Nucleus accumbens (tissue), 56 donors: Measurements from ENCODE around the gene AMPD3.

Experiments
- DNase-seq, 56 donors: peaks; one replicate each; lab custom pipeline; 2025; lab: John Stamatoyannopoulos, UW

The AMPD3 gene

GRCh38 chr11:10459029-10459970 lies 4.2 kb downstream of the AMPD3 start:
- DNase-seq = peak in 2 of 56 donors; percentile 12 to 18

GRCh38 chr11:10460611-10461275 lies 5.7 kb downstream of the AMPD3 start:
- DNase-seq = no peak

GRCh38 chr11:10461276-10461790 lies 6.3 kb downstream of the AMPD3 start:
- DNase-seq = no peak

GRCh38 chr11:10462746-10463300 lies 7.8 kb downstream of the AMPD3 start:
- DNase-seq = no peak

GRCh38 chr11:10473371-10473770 lies 18.3 kb downstream of the AMPD3 start:
- DNase-seq = no peak

GRCh38 chr11:10474551-10474950 lies 19.5 kb downstream of the AMPD3 start:
- DNase-seq = no peak

- no peak for DNase-seq
These were observed 21.3 kb downstream of the AMPD3 start for GRCh38 chr11:10476342-10476741.

- no peak for DNase-seq
These were observed 22.0 kb downstream of the AMPD3 start for GRCh38 chr11:10476927-10477689.

GRCh38 chr11:10477690-10478046 lies 22.6 kb downstream of the AMPD3 start:
- DNase-seq = no peak

GRCh38 chr11:10478066-10478465 lies 23.0 kb downstream of the AMPD3 start:
- DNase-seq = no peak

- peak in 2 of 56 donors; percentile 19 to 43 for DNase-seq
These were observed 23.8 kb downstream of the AMPD3 start for GRCh38 chr11:10478574-10479550.

- no peak for DNase-seq
These were observed 25.0 kb downstream of the AMPD3 start for GRCh38 chr11:10480026-10480425.

GRCh38 chr11:10480760-10481159 lies 25.7 kb downstream of the AMPD3 start:
- no peak for DNase-seq

- no peak for DNase-seq
These were observed 26.7 kb downstream of the AMPD3 start for GRCh38 chr11:10481560-10482349.

- no peak for DNase-seq
These were observed 28.1 kb downstream of the AMPD3 start for GRCh38 chr11:10483174-10483573.

- DNase-seq = no peak
These were observed 28.5 kb downstream of the AMPD3 start for GRCh38 chr11:10483584-10483983.

- no peak for DNase-seq
These were observed 29.6 kb downstream of the AMPD3 start for GRCh38 chr11:10484461-10485180.

GRCh38 chr11:10485646-10486045 lies 30.6 kb downstream of the AMPD3 start:
- no peak for DNase-seq
